ENCODE results near the gene MXD1.

DNA sequence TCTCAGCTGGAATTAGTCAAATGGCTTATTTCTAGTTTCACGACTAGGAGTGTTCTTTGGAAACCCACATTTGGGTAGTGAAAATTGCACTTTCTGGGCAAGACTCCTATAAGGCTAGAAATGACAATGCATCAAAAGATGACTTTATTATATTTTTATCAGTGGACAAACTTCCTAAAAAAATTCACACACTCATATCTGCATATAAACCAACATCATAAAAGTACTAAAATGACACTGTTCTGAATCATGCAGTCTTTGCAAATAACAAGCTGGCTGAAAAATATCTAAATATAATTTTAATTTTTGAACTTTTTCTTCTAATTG, 17.6 kb downstream of the MXD1 start:
- TF ChIP-seq, protein P1, sequence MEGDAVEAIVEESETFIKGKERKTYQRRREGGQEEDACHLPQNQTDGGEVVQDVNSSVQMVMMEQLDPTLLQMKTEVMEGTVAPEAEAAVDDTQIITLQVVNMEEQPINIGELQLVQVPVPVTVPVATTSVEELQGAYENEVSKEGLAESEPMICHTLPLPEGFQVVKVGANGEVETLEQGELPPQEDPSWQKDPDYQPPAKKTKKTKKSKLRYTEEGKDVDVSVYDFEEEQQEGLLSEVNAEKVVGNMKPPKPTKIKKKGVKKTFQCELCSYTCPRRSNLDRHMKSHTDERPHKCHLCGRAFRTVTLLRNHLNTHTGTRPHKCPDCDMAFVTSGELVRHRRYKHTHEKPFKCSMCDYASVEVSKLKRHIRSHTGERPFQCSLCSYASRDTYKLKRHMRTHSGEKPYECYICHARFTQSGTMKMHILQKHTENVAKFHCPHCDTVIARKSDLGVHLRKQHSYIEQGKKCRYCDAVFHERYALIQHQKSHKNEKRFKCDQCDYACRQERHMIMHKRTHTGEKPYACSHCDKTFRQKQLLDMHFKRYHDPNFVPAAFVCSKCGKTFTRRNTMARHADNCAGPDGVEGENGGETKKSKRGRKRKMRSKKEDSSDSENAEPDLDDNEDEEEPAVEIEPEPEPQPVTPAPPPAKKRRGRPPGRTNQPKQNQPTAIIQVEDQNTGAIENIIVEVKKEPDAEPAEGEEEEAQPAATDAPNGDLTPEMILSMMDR (IDR thresholded peaks at IDR 0.05), result no peak
- no peak for TF ChIP-seq POLR2AphosphoS5 (IDR thresholded peaks at IDR 0.05)

Data from breast epithelium (tissue), 3 donors.